GM12801 (cell line): ENCODE data around the gene TMEM181.

ENCODE experiments used
- TF ChIP-seq, protein P1 (sequence below): IDR thresholded peaks from one replicate; pipeline ENCODE4 v1.5.1; 2011; ENCODE audit warnings: control low read depth; ENCODE audit not compliant: insufficient read length; ENCODE audit errors: extremely low read depth

TMEM181 gene

DNA sequence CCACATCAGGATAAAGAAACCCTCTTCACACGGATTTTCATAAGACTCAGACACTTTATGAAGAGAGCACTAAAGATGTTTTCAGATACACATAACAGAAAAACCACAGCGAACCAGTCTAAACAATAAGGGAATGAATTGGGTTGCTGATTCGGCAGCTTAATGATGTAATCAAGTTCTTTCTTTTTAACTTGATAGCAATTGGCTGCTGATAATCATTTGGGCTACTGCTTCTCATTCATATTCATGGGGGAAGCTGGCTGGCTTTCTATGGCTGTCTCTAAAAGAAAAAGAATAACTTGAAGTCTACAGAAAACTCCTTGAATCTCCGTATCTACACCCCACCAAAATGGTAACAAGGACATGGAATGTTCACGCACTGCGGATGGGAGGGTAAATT, 20.0 kb upstream of the TMEM181 start:
- TF ChIP-seq, protein P1, sequence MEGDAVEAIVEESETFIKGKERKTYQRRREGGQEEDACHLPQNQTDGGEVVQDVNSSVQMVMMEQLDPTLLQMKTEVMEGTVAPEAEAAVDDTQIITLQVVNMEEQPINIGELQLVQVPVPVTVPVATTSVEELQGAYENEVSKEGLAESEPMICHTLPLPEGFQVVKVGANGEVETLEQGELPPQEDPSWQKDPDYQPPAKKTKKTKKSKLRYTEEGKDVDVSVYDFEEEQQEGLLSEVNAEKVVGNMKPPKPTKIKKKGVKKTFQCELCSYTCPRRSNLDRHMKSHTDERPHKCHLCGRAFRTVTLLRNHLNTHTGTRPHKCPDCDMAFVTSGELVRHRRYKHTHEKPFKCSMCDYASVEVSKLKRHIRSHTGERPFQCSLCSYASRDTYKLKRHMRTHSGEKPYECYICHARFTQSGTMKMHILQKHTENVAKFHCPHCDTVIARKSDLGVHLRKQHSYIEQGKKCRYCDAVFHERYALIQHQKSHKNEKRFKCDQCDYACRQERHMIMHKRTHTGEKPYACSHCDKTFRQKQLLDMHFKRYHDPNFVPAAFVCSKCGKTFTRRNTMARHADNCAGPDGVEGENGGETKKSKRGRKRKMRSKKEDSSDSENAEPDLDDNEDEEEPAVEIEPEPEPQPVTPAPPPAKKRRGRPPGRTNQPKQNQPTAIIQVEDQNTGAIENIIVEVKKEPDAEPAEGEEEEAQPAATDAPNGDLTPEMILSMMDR, result no peak

DNA sequence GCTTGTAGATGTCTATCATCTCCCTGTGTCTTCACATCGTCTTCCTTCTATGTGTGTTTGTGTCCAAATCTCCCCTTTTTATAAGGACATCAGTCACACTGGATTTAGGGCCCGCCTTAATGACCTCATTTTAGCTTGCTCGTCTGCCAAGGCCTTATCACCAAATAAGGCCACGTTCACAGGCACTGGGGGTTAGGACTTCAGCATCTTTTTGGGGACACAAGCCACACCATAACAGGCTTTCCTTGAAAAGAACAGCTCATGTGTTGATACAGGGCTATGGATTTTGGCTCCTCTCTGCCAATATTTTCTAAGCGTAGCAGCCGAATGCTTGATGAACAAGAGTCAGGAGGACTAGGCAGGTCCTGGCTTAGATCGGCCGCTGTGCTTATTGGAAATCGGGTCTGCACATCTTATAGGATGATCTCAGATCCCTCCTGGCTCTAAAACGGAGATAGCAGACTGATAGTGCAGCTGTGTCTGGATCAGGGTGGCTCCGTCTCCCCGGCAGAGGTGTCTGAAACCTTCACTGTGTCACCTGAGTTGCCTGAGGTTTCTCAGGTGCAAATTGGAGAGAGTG, 16.2 kb upstream of the TMEM181 start:
- TF ChIP-seq, protein P1, result no peak

DNA sequence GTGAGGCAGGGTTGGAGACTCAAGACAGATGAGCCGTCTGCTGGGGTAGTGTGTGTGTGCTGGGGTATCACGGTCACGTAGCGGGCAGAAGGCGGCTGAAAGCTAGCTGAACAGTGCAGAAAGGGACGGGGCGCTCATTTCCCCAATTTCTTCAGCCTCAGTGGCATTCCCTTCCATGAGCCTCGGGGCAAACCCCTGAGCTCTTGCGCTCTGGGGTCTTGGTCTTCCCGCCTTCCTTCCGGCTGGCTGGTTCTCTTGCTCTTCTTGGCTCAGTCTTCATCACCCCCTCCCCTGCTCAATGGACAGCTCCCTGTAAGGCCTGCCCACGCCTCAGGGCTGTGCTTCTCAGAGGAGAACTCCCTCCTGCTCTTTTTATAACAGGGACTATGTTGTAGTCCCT, 15.5 kb upstream of the TMEM181 start:
- TF ChIP-seq, protein P1, result no peak

DNA sequence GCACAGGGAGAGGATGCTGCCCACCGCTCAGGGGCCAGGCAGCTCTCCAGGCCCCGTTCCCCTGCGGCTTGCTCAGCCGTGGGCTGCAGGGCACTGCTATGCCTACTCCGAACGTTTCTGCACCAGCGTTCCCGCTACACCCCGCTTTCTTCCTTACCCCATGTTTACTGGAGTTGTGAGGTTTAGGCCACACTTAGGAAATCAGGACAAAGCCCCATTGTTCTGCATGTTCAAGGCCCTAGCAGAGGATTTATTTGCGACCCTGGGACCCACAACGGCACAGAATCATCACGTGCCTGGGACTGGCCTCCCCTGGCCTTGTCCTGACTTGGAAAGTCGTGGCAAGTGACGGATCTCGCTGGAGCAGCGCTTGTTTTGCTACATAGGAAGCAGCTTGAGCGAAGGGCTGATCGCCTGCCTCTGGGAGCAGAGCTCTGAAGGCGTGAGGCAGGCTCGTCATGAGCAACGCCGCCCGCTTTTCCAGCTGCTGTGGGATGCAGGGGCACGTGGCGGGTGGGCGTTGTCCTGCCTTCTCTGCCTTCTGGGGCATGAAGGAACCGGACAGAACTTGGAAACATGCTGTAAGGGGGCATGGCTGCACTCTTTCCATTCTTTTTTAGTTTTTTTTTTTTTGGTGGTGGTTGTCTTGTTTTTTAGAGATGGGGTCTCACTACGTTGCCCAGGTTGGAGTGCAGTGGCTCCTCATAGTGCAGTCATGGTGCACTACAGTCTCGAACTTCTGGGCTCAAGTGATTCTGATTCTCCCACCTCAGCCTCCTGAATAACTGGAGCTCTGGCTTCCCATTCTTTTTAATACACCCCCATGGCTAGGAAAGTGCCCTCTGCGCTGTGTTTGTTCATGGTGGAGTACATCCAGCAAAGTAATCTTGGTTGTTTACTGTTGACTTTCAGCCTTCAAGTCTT, 14.6 kb upstream of the TMEM181 start:
- TF ChIP-seq, protein P1, result no peak

DNA sequence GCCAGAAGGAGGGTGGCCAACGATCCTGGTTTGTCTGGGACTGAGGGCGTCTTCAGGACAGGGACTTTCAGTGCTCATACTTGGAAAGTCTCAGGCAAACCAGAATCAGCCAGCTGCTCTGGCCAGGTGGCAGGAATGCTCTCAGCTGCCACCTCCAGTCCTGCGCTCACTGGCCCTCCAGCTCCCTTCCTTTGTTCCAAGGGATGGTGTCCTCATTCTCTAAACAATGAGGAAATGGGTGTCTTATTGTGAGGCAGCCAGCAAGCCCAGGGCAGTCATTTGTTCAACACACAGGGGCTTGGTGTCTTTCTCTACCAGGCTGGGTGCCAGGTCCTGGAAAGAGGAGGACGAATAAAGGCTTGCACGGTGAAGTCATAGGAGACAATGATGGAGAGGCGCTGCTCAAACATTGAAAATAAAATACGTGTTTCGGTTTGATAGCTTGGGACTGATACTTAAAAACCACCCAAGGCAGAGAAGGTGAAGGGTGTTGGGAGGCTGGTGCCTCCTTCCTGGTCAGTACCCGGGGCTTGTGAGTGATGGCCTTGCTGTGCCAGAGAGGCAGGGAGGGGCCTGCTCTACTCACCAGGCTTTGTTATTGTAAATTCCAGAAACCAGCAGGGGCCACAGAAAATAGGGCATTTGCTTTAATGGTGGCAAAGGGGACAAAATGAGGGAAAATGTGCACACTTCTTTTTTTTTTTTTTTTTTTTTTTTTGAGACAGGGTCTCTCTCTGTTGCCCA, 11.3 kb upstream of the TMEM181 start:
- TF ChIP-seq, protein P1, result no peak

DNA sequence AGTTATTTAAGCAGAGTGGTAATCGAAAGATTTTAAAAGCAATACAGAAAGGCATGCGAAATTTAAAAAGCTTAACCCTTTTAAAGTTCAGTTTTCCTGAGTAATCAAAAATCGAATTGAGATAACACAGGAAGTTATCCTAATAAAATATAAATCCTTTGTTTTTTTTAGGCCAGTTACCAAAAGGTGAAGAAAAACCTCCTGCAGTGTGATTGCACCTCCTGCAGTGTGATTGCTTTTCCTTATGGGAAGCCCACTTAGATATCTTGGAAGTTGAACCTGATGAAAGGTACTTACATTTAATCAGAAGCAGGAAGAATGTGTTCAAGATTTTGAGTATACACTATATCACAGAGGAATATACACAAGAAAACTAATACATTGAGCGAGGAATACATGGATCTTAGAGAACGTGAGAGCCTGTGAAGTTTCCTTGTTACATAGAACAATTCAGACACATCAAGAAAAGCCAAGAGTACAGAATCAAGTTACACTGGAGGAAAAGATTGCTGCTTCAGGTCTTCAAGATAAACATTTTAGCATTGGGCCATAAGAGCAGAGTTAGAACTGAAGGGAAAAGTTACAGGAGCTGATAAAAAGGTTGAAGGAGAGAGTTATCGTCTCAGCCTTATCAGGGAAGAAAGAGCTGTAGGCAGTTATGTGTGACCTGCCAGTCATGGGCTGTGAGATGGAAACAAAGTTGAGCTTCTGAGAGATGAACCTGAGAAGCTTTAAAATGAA, 7.7 kb upstream of the TMEM181 start:
- TF ChIP-seq, protein P1, result no peak

DNA sequence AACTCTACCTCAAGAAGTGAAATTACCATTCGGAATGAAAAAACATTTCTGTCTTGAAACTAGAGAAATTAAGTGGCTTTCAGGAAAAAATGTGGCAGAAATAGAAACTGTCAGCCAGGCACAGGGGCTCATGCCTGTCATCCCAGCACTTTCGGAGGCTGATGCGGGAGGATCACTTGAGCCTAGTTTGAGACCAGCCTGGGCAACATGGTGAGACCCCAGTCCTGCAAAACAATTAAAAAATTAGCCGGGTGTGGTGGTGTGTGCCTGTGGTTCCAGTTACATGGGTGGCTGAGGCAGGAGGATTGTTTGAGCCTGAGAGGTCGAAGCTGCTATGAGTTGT, 7.1 kb upstream of the TMEM181 start:
- TF ChIP-seq, protein P1, result no peak
